Common myeloid progenitor, CD34-positive (primary cell): ENCODE measurements around the gene MAPK8.
A peak's percentile ranks its signal among the peaks of the same experiment; 100 is the strongest.

Experiments used
- CTCF ChIA-PET: fragments of 350-600 bp; sonication (Branson Sonifier 250); formaldehyde crosslinking; loops from one replicate; lab custom pipeline; 2021; ENCODE audit warnings: antibody characterized with exemption; lab: Charles Lee
- POLR2A ChIA-PET: fragments of 350-600 bp; sonication (Branson Sonifier 250); formaldehyde crosslinking; loops from one replicate; lab custom pipeline; 2021; ENCODE audit warnings: antibody characterized with exemption; lab: Charles Lee
- DNase-seq, 3 donors: peaks; one replicate each; pipeline versions ENCODE4 v3.0.0 to v3.0.0-alpha.2; 2013
- H3K27ac ChIP-seq, 2 experiments: 1 replicate in 1 of 2; 2 replicates in 1 of 2; pipeline ENCODE4 v1.7.0; 2013; ENCODE audit warnings: inconsistent platforms in 2 of 2, low read length in 2 of 2, mild to moderate bottlenecking in 2 of 2, low read depth in 1 of 2, moderate library complexity in 1 of 2; ENCODE audit not compliant: severe bottlenecking in 2 of 2, insufficient read depth in 1 of 2, poor library complexity in 1 of 2
- H3K27me3 ChIP-seq, 5 experiments: replicated peaks in 2 of 5; 1 replicate in 3 of 5; 2 replicates in 2 of 5; pipeline versions ENCODE4 v1.6.1 to v1.7.0; 2013; ENCODE audit warnings: low read length in 4 of 5, mild to moderate bottlenecking in 2 of 5, moderate library complexity in 2 of 5, inconsistent platforms in 1 of 5; ENCODE audit not compliant: insufficient read depth in 5 of 5, control insufficient read depth in 4 of 5
- H3K36me3 ChIP-seq, 4 experiments: 1 replicate in 2 of 4; 2 replicates in 2 of 4; pipeline versions ENCODE4 v1.6.1 to v1.7.0; 2013; ENCODE audit warnings: low read length in 3 of 4, control low read depth in 1 of 4, mild to moderate bottlenecking in 1 of 4; ENCODE audit not compliant: control insufficient read depth in 4 of 4, insufficient read depth in 4 of 4
- H3K4me1 ChIP-seq, 4 experiments: 1 replicate in 3 of 4; 2 replicates in 1 of 4; pipeline versions ENCODE4 v1.6.1 to v1.7.1; 2013; ENCODE audit warnings: low read length in 3 of 4, mild to moderate bottlenecking in 3 of 4, control low read depth in 1 of 4, inconsistent platforms in 1 of 4, moderate library complexity in 1 of 4; ENCODE audit not compliant: control insufficient read depth in 4 of 4, insufficient read depth in 4 of 4; ENCODE audit errors: control extremely low read depth in 1 of 4
- H3K4me3 ChIP-seq, 7 experiments: 1 replicate in 4 of 7; 2 replicates in 3 of 7; pipeline versions ENCODE4 v1.5.1 to v1.7.0; 2013; ENCODE audit warnings: mild to moderate bottlenecking in 7 of 7, low read length in 6 of 7, moderate library complexity in 6 of 7, inconsistent platforms in 2 of 7, low read depth in 2 of 7, control low read depth in 1 of 7; ENCODE audit not compliant: insufficient read depth in 4 of 7, control insufficient read depth in 1 of 7; ENCODE audit errors: extremely low read depth in 1 of 7
- H3K9me3 ChIP-seq, 5 experiments: 1 replicate in 4 of 5; 2 replicates in 1 of 5; pipeline versions ENCODE4 v1.6.1 to v1.7.1; 2013; ENCODE audit warnings: low read length in 4 of 5, mild to moderate bottlenecking in 2 of 5, inconsistent platforms in 1 of 5, low read depth in 1 of 5, moderate library complexity in 1 of 5; ENCODE audit not compliant: control insufficient read depth in 4 of 5, insufficient read depth in 2 of 5; ENCODE audit errors: control extremely low read depth in 1 of 5
- WGBS: methylation state at CpG from one replicate; pipeline ENCODE4 v1.1.5; 2013; ENCODE audit not compliant: insufficient coverage; 5-methylcytosine and 5-hydroxymethylcytosine counted together

Gene MAPK8

GRCh38 chr10:48332166-48332870 is 25.8 kb downstream of the MAPK8 start:
- 93% methylated on average over 4 of the region's 5 CpGs for WGBS
- Histone ChIP-seq H3K9me3 (peaks cover 3 to 55% (median 22%) of the 10 kb centered on the region in 5 experiments), H3K27ac (no peak overlapping the region), H3K4me3 (no peak overlapping the region), H3K4me1 (no peaks in the 10 kb centered on the region), H3K27me3 (no peaks in the 10 kb centered on the region), H3K36me3 (peaks cover 2 to 56% (median 18%) of the 10 kb centered on the region in 4 experiments)
- DNase-seq, result peak in 2 of 3 donors; percentile 19 to 28
- ChIA-PET POLR2A (no interaction called here), CTCF (interaction anchor here (1.0 to 2.2 kb wide), 5 partner anchors 11 to 323 kb away, joined by 3 to 8 read pairs (median 5); no protein-coding TSS in a partner anchor)

- Histone ChIP-seq H3K36me3 (peaks cover 3 to 56% (median 18%) of the 10 kb centered on the region in 4 experiments), H3K4me1 (no peaks in the 10 kb centered on the region), H3K4me3 (no peak overlapping the region), H3K27ac (no peak overlapping the region), H3K27me3 (no peaks in the 10 kb centered on the region), H3K9me3 (peaks cover 5 to 57% (median 22%) of the 10 kb centered on the region in 5 experiments)
- no CpG with 5 or more reads among the region's 1 CpG for WGBS
- ChIA-PET CTCF (interaction anchor here (0.7 to 2.2 kb wide), 6 partner anchors 11 to 323 kb away, joined by 3 to 8 read pairs (median 4); no protein-coding TSS in a partner anchor), POLR2A (no interaction called here)
- DNase-seq, result no peak
Observed at GRCh38 chr10:48332871-48333216, 26.4 kb downstream of the MAPK8 start.

- DNase-seq, result no peak
- no peak overlapping the region for H3K4me3 ChIP-seq
- WGBS, result 88% methylated on average over 4 of the region's 6 CpGs
- peaks cover 8 to 66% (median 24%) of the 10 kb centered on the region in 5 experiments for H3K9me3 ChIP-seq
- peaks cover 6 to 53% (median 19%) of the 10 kb centered on the region in 4 experiments for H3K36me3 ChIP-seq
- ChIA-PET POLR2A (no interaction called here), CTCF (interaction anchor here (1.0 to 1.1 kb wide), 2 partner anchors 10 to 24 kb away, joined by 3 to 4 read pairs; no protein-coding TSS in a partner anchor)
- no peak overlapping the region for H3K27ac ChIP-seq
- H3K27me3 ChIP-seq, result no peaks in the 10 kb centered on the region
- no peaks in the 10 kb centered on the region for H3K4me1 ChIP-seq
Observed at GRCh38 chr10:48333856-48334255, 27.4 kb downstream of the MAPK8 start.

GRCh38 chr10:48335788-48336187 is 29.3 kb downstream of the MAPK8 start:
- H3K27me3 ChIP-seq, result no peaks in the 10 kb centered on the region
- ChIA-PET CTCF (no interaction called here), POLR2A (no interaction called here)
- H3K9me3 ChIP-seq, result peaks cover 8 to 68% (median 23%) of the 10 kb centered on the region in 5 experiments
- no peak overlapping the region for H3K27ac ChIP-seq
- H3K36me3 ChIP-seq, result peaks cover 6 to 43% (median 16%) of the 10 kb centered on the region in 4 experiments
- DNase-seq, result no peak
- no peaks in the 10 kb centered on the region for H3K4me1 ChIP-seq
- H3K4me3 ChIP-seq, result no peak overlapping the region
- no CpG with 5 or more reads among the region's 2 CpGs for WGBS

- POLR2A ChIA-PET, result no interaction called here
Observed at GRCh38 chr10:48336978-48337599, 30.6 kb downstream of the MAPK8 start.

GRCh38 chr10:48340734-48341133 is 34.3 kb downstream of the MAPK8 start:
- H3K4me1 ChIP-seq, result no peaks in the 10 kb centered on the region
- DNase-seq, result no peak
- POLR2A ChIA-PET, result no interaction called here
- peaks cover 0 to 31% (median 5%) of the 10 kb centered on the region in 5 experiments for H3K9me3 ChIP-seq
- H3K36me3 ChIP-seq, result peaks cover 0 to 6% (median 4%) of the 10 kb centered on the region in 4 experiments
- no peak overlapping the region for H3K27ac ChIP-seq
- H3K4me3 ChIP-seq, result no peak overlapping the region
- CTCF ChIA-PET, result no interaction called here
- H3K27me3 ChIP-seq, result no peaks in the 10 kb centered on the region

More at GRCh38 chr10:48336978-48337599, 30.6 kb downstream of the MAPK8 start:
- H3K4me1 ChIP-seq, result no peaks in the 10 kb centered on the region
- CTCF ChIA-PET, result no interaction called here
- H3K9me3 ChIP-seq, result peaks cover 6 to 55% (median 13%) of the 10 kb centered on the region in 5 experiments
- WGBS, result 98% methylated on average over 5 of the region's 7 CpGs
- peaks cover 6 to 33% (median 12%) of the 10 kb centered on the region in 4 experiments for H3K36me3 ChIP-seq
- no peak overlapping the region for H3K27ac ChIP-seq
- no peaks in the 10 kb centered on the region for H3K27me3 ChIP-seq
- no peak overlapping the region for H3K4me3 ChIP-seq
- no peak for DNase-seq

- H3K4me1 ChIP-seq, result no peaks in the 10 kb centered on the region
- DNase-seq, result no peak
- ChIA-PET CTCF (no interaction called here), POLR2A (no interaction called here)
- peaks cover 0 to 5% (median 2%) of the 10 kb centered on the region in 4 experiments for H3K36me3 ChIP-seq
- no peak overlapping the region for H3K4me3 ChIP-seq
- no peaks in the 10 kb centered on the region for H3K27me3 ChIP-seq
- peaks cover 0 to 28% (median 5%) of the 10 kb centered on the region in 5 experiments for H3K9me3 ChIP-seq
- 92% methylated on average over 2 of the region's 2 CpGs for WGBS
- H3K27ac ChIP-seq, result no peak overlapping the region
Observed at GRCh38 chr10:48343106-48343505, 36.6 kb downstream of the MAPK8 start.
